GM19193 (cell line): ENCODE results near the gene MAZ.
A peak's percentile ranks its signal among the peaks of the same experiment; 100 is the strongest.

ENCODE experiments used
- POLR2A ChIP-seq: IDR thresholded peaks from 4 replicates; pipeline ENCODE4 v1.6.1; 2011; ENCODE audit not compliant: insufficient read depth, insufficient read length; ENCODE audit errors: extremely low read depth

The MAZ gene

GRCh38 chr16:29806641-29807425 lies 504 bp downstream of the MAZ start:
- TF ChIP-seq POLR2A, result peak; percentile 53

GRCh38 chr16:29807426-29808218 lies 1.3 kb downstream of the MAZ start:
- peak; percentile 57 for TF ChIP-seq POLR2A

GRCh38 chr16:29808219-29808900 lies 2.0 kb downstream of the MAZ start:
- peak; percentile 3 for TF ChIP-seq POLR2A

GRCh38 chr16:29809031-29809747 lies 2.9 kb downstream of the MAZ start:
- no peak for TF ChIP-seq POLR2A

GRCh38 chr16:29809850-29810698 lies 3.7 kb downstream of the MAZ start:
- TF ChIP-seq POLR2A, result no peak

GRCh38 chr16:29810699-29811169 lies 4.4 kb downstream of the MAZ start:
- TF ChIP-seq POLR2A, result no peak

- no peak for TF ChIP-seq POLR2A
Observed at GRCh38 chr16:29811170-29811895, 5.0 kb downstream of the MAZ start.

- TF ChIP-seq POLR2A, result no peak
Observed at GRCh38 chr16:29811896-29812665, 5.8 kb downstream of the MAZ start, which contains the start of gene PRRT2. TSS of gene PRRT2 (plus strand) at chr16:29812193. CDS start at chr16:29813055, 862 bp downstream.

GRCh38 chr16:29812754-29813643 lies 6.7 kb downstream of the MAZ start:
- TF ChIP-seq POLR2A, result no peak

GRCh38 chr16:29813644-29814562 lies 7.6 kb downstream of the MAZ start:
- TF ChIP-seq POLR2A, result no peak

GRCh38 chr16:29814592-29814991 lies 8.3 kb downstream of the MAZ start:
- TF ChIP-seq POLR2A, result no peak
